Bone marrow (tissue), 2 donors: ENCODE results near the gene ZNF830.
"Not testable (repeated sequence)": the region's sequence is repeated elsewhere in the genome, so short reads cannot be mapped to it uniquely, and the experiment has no call there.

ENCODE experiments used
- DNase-seq, 2 donors: peaks; one replicate each; lab custom pipeline; 2025; lab: John Stamatoyannopoulos, UW

The ZNF830 gene

DNA sequence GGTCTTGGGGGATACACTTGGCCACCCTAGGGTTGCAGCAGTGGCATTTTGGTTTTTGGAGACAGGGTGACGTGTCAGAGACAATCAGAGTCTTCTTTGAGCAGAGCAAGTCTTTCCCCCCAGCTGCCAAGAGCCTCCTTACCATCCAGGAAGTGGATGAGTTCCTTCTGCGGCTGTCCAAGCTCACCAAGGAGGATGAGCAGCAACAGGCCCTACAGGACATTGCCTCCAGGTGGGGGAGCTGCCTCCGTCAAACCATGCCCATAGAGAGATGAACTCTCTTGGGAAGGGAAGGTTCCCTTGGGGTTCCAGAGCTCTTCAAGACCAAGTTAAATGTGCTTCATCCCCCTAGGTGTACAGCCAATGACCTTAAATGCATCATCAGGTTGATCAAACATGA is 30.3 kb downstream of the ZNF830 start:
- no peak for DNase-seq

- no peak for DNase-seq
Measured at GRCh38 chr17:34993031-34993430, 31.7 kb downstream of the ZNF830 start.

GRCh38 chr17:34996422-34997285 is 35.3 kb downstream of the ZNF830 start:
- DNase-seq, result no peak

DNA sequence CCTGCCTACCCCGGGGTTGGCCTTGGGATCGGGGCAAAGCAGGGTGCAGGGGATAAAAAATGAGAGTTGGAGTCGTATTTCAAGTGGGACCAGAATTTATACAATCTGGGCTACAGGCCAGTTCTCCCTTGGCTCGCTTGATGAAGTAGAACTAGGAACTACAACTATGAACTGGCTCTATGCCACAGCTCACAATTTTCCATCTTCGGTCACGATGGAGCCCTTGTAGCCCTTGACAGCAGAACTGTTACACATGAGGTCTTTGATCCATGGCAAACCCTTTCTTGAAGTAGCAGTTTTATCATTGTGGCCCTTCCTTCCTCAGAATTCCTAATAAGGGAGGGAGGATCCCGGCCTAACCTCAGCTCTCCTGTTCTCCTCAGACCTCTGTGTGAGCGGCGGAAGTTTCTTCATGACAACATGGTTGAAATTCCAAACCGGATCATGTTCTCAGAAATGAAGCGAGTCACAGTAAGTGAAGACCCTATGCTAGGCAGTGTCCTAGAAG is 36.1 kb downstream of the ZNF830 start:
- no peak for DNase-seq

GRCh38 chr17:34998205-34998604 is 36.9 kb downstream of the ZNF830 start:
- peak; percentile 51 to 65 for DNase-seq

- DNase-seq, result no peak
Measured at GRCh38 chr17:34999456-34999855, 38.1 kb downstream of the ZNF830 start.

GRCh38 chr17:35000965-35001364 is 39.6 kb downstream of the ZNF830 start:
- not testable (repeated sequence) for DNase-seq

DNA sequence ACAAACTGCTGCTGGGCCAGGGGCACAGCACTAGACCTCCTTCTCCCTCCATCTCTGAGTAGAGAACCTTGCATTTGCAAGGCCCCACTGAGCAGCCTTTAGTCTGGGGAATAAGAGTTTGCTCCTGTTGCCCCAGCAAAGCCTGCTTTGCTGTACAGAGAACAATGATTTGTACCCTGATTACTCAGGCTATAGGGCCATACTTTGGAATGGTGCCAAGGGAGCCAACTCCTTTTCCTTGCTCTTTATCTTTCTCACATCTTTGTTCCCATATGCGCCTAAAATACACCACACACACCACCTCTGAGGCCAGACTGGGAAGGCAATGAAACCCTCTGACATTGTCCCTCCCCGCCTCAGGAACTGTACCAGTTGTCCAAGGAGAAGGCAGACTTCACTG is 40.2 kb downstream of the ZNF830 start:
- no peak for DNase-seq

- no peak for DNase-seq
Measured at GRCh38 chr17:35002876-35003551, 41.7 kb downstream of the ZNF830 start.

GRCh38 chr17:35003778-35004177 is 42.4 kb downstream of the ZNF830 start:
- DNase-seq, result no peak

- no peak for DNase-seq
Measured at GRCh38 chr17:35006345-35006744, 45.0 kb downstream of the ZNF830 start.

- no peak for DNase-seq
Measured at GRCh38 chr17:35006961-35007360, 45.6 kb downstream of the ZNF830 start.

DNA sequence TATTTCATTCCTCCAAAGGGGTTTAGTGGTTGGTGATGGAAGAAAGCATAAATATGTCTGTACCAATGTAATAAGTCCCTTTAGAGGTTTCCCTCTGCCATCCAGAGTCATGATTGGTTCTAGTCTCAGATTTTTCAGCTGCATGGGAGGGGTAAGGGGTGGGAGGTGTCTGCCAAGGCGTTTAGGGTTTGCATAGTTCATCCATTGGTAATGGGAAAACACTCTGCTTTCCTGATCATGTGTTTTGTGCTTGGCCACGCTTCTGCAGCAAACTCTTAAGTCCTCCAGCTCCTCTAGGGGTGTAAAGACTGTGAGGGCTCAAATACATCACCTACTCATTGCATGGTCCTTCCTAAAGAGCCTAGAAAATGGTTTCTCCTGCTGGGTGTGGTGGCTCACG is 48.8 kb downstream of the ZNF830 start:
- no peak for DNase-seq

- DNase-seq, result no peak
Measured at GRCh38 chr17:35011671-35012216, 50.4 kb downstream of the ZNF830 start.
